ENCODE measurements around the gene NPPB.

NPPB gene

DNA sequence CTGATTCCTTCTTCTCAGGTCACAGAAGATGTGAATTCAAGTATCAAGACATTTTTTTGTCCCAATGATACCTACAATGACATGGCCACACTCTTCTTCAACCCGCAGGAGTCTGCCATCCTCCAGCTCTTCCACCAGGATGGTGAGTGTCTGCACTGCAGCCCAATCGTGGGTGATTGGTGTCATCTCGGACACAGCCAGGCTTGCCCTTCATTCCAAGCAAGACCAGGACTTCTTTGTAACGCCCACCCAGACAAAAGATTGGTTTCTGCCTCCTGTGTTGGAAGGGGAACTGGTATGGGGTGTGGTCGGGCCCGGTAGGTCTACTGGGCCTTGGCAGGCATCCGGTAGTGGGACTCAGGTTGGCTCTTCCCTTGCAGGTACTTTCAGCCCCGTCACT is 25.2 kb downstream of the NPPB start:
- Histone ChIP-seq H3K27me3 (ENCODE audit: insufficient read depth, low read length, poor library complexity) (no peaks in the 10 kb centered on the region), H4K5ac (ENCODE audit: low read length) (no peak overlapping the region), H3K4me2 (ENCODE audit: low read length) (no peak overlapping the region), H3K4me3 (ENCODE audit: low read length) (no peak overlapping the region), H4K8ac (ENCODE audit: low read depth, low read length) (no peak overlapping the region), H3K56ac (ENCODE audit: low read length) (no peak overlapping the region), H3K4ac (ENCODE audit: low read depth, low read length) (no peak overlapping the region), H3K79me1 (ENCODE audit: low read length) (no peaks in the 10 kb centered on the region), H3K23ac (ENCODE audit: low read length) (no peak overlapping the region), H2BK5ac (ENCODE audit: low read length) (no peak overlapping the region), H2BK120ac (ENCODE audit: low read depth, low read length) (no peak overlapping the region), H3K36me3 (ENCODE audit: control insufficient read depth, insufficient read depth, low read length) (peaks cover 19% of the 10 kb centered on the region), H3K9ac (ENCODE audit: low read length) (no peak overlapping the region), H3K79me2 (ENCODE audit: control insufficient read depth, insufficient read depth, low read length) (no peaks in the 10 kb centered on the region), H3K18ac (ENCODE audit: low read length) (no peak overlapping the region), H3K4me1 (ENCODE audit: control insufficient read depth, low read depth, low read length) (no peaks in the 10 kb centered on the region), H2AK5ac (ENCODE audit: low read length) (no peak overlapping the region), H2BK15ac (replicated peaks; ENCODE audit: low read depth) (no peak overlapping the region), H3K27ac (ENCODE audit: low read depth, low read length) (no peak overlapping the region)
- no peak for DNase-seq
- WGBS (ENCODE audit: extremely low coverage, insufficient coverage, low lambda C conversion rate) = no CpG with 5 or more reads among the region's 8 CpGs

DNA sequence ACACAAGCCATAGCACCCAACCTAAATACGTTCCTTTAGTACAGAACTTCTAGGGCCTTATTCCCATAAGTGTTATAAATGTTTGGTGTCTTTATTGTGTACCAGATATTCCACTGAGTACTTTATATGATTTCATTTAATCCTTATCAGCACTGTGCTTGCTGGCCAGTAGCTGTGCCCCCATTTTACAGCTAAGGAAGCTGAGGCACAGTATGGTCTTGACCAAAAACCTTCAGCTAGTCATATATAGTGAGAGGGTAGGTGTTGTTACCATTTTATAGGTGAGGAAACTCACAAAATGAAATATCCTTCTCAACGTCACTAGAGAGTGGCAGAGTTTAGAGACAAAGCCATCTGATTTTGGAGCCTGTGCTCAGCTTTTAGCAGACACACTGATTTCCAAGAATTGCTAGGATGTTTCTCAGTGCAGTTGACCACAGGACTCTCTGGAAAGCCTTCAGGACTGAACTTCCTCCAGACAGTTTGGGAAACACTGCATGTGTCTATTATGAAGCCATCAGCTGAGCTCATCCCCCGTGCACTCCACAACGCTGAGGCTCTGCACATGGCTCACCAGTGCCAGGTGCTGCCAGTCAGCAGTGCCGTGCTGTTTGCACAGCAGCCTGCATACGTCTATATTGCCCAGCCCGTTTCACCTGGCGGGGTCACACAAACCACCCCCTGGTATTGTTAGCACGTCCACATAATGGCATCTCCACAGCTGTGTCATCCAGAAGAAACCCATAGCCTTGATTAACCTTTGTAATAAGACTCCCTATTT is 26.6 kb downstream of the NPPB start:
- Histone ChIP-seq H2BK15ac (replicated peaks; ENCODE audit: low read depth) (no peak overlapping the region), H3K4me3 (ENCODE audit: low read length) (no peak overlapping the region), H4K5ac (ENCODE audit: low read length) (no peak overlapping the region), H3K79me2 (ENCODE audit: control insufficient read depth, insufficient read depth, low read length) (no peaks in the 10 kb centered on the region), H3K27ac (ENCODE audit: low read depth, low read length) (no peak overlapping the region), H3K36me3 (ENCODE audit: control insufficient read depth, insufficient read depth, low read length) (peaks cover 20% of the 10 kb centered on the region), H3K56ac (ENCODE audit: low read length) (no peak overlapping the region), H3K4me2 (ENCODE audit: low read length) (no peak overlapping the region), H3K18ac (ENCODE audit: low read length) (no peak overlapping the region), H3K23ac (ENCODE audit: low read length) (no peak overlapping the region), H3K9ac (ENCODE audit: low read length) (no peak overlapping the region), H2BK5ac (ENCODE audit: low read length) (no peak overlapping the region), H4K8ac (ENCODE audit: low read depth, low read length) (no peak overlapping the region), H3K4ac (ENCODE audit: low read depth, low read length) (no peak overlapping the region), H2AK5ac (ENCODE audit: low read length) (no peak overlapping the region), H2BK120ac (ENCODE audit: low read depth, low read length) (no peak overlapping the region), H3K27me3 (ENCODE audit: insufficient read depth, low read length, poor library complexity) (no peaks in the 10 kb centered on the region), H3K79me1 (ENCODE audit: low read length) (no peaks in the 10 kb centered on the region), H3K4me1 (ENCODE audit: control insufficient read depth, low read depth, low read length) (no peaks in the 10 kb centered on the region)
- no CpG with 5 or more reads among the region's 9 CpGs for WGBS (ENCODE audit: extremely low coverage, insufficient coverage, low lambda C conversion rate)
- DNase-seq = no peak

DNA sequence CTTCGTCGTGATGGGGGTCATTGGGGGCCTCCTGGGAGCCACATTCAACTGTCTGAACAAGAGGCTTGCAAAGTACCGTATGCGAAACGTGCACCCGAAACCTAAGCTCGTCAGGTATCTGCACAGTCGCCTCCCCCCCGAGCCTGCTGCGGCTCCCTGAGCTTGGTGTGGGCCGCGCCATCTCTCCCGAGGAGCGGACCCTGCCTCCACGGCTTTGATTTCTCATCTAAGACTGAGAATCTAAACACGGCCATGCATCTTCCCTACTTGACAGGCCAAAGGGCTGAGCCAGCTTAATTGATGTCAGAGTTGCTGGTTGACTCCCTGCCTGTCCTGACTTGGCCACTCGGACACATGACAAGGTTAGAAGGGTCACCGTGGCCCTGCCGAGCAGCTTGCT is 30.2 kb downstream of the NPPB start:
- no peak overlapping the region for H4K8ac ChIP-seq (ENCODE audit: low read depth, low read length)
- H3K79me2 ChIP-seq (ENCODE audit: control insufficient read depth, insufficient read depth, low read length) = no peaks in the 10 kb centered on the region
- H3K4me2 ChIP-seq (ENCODE audit: low read length) = no peak overlapping the region
- no peak overlapping the region for H2BK120ac ChIP-seq (ENCODE audit: low read depth, low read length)
- no peak overlapping the region for H3K4me3 ChIP-seq (ENCODE audit: low read length)
- no peak overlapping the region for H2AK5ac ChIP-seq (ENCODE audit: low read length)
- H3K36me3 ChIP-seq (ENCODE audit: control insufficient read depth, insufficient read depth, low read length) = peaks cover 15% of the 10 kb centered on the region
- H2BK15ac ChIP-seq (replicated peaks; ENCODE audit: low read depth) = no peak overlapping the region
- WGBS (ENCODE audit: extremely low coverage, insufficient coverage, low lambda C conversion rate) = no CpG with 5 or more reads among the region's 19 CpGs
- no peak overlapping the region for H3K23ac ChIP-seq (ENCODE audit: low read length)
- H3K4me1 ChIP-seq (ENCODE audit: control insufficient read depth, low read depth, low read length) = no peaks in the 10 kb centered on the region
- no peaks in the 10 kb centered on the region for H3K79me1 ChIP-seq (ENCODE audit: low read length)
- no peak for DNase-seq
- H4K5ac ChIP-seq (ENCODE audit: low read length) = no peak overlapping the region
- no peaks in the 10 kb centered on the region for H3K27me3 ChIP-seq (ENCODE audit: insufficient read depth, low read length, poor library complexity)
- no peak overlapping the region for H3K56ac ChIP-seq (ENCODE audit: low read length)
- no peak overlapping the region for H3K9ac ChIP-seq (ENCODE audit: low read length)
- H3K27ac ChIP-seq (ENCODE audit: low read depth, low read length) = no peak overlapping the region
- no peak overlapping the region for H2BK5ac ChIP-seq (ENCODE audit: low read length)
- no peak overlapping the region for H3K18ac ChIP-seq (ENCODE audit: low read length)
- H3K4ac ChIP-seq (ENCODE audit: low read depth, low read length) = no peak overlapping the region

DNA sequence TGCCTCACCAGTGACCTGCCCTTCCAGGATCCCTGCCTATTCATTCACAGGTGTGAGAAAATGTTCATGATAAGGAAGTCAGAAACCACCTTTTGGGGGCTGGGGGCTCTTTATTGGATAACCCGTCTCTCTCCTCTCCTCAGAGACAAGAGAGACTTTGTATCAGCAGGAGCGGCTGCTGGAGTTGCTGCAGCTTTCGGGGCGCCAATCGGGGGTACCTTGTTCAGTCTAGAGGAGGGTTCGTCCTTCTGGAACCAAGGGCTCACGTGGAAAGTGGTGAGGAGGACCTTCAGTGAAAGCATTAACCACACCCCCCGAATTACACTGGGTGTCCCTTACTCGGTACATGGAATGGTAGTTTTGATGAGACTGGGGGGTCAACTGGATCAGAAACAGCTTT is 31.8 kb downstream of the NPPB start:
- Histone ChIP-seq H3K9ac (ENCODE audit: low read length) (no peak overlapping the region), H3K18ac (ENCODE audit: low read length) (no peak overlapping the region), H2BK15ac (replicated peaks; ENCODE audit: low read depth) (no peak overlapping the region), H2BK5ac (ENCODE audit: low read length) (no peak overlapping the region), H3K4ac (ENCODE audit: low read depth, low read length) (no peak overlapping the region), H3K4me2 (ENCODE audit: low read length) (no peak overlapping the region), H3K4me1 (ENCODE audit: control insufficient read depth, low read depth, low read length) (no peaks in the 10 kb centered on the region), H3K27me3 (ENCODE audit: insufficient read depth, low read length, poor library complexity) (no peaks in the 10 kb centered on the region), H3K79me2 (ENCODE audit: control insufficient read depth, insufficient read depth, low read length) (no peaks in the 10 kb centered on the region), H3K4me3 (ENCODE audit: low read length) (no peak overlapping the region), H4K5ac (ENCODE audit: low read length) (no peak overlapping the region), H3K27ac (ENCODE audit: low read depth, low read length) (no peak overlapping the region), H4K8ac (ENCODE audit: low read depth, low read length) (no peak overlapping the region), H2AK5ac (ENCODE audit: low read length) (no peak overlapping the region), H3K36me3 (ENCODE audit: control insufficient read depth, insufficient read depth, low read length) (peaks cover 11% of the 10 kb centered on the region), H3K23ac (ENCODE audit: low read length) (no peak overlapping the region), H3K79me1 (ENCODE audit: low read length) (no peaks in the 10 kb centered on the region), H3K56ac (ENCODE audit: low read length) (no peak overlapping the region), H2BK120ac (ENCODE audit: low read depth, low read length) (no peak overlapping the region)
- WGBS (ENCODE audit: extremely low coverage, insufficient coverage, low lambda C conversion rate) = no CpG with 5 or more reads among the region's 9 CpGs
- no peak for DNase-seq

DNA sequence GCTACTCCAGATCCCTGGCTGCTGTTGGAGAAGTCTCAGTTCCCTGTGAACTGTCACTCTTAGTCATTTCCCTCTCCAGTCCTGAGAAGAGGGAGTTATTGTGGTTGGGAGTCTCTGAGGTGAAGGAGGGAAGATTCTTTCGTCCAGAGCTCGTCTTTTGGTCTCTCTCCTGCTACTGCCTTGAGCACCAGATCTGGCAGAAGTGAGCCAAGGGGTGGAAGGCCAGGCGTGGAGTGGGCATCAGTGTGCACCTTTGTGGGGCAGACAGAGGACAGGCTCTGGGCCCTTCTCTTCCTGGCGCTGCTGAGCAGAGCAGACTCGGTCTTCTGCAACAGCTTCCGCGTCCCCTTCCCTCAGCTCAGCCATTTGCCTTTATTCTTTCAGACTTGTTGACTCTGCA is 33.6 kb downstream of the NPPB start:
- H3K56ac ChIP-seq (ENCODE audit: low read length) = no peak overlapping the region
- no peak overlapping the region for H2AK5ac ChIP-seq (ENCODE audit: low read length)
- H2BK5ac ChIP-seq (ENCODE audit: low read length) = no peak overlapping the region
- no peaks in the 10 kb centered on the region for H3K79me1 ChIP-seq (ENCODE audit: low read length)
- H3K79me2 ChIP-seq (ENCODE audit: control insufficient read depth, insufficient read depth, low read length) = no peaks in the 10 kb centered on the region
- H4K8ac ChIP-seq (ENCODE audit: low read depth, low read length) = no peak overlapping the region
- no peaks in the 10 kb centered on the region for H3K27me3 ChIP-seq (ENCODE audit: insufficient read depth, low read length, poor library complexity)
- no peak overlapping the region for H2BK120ac ChIP-seq (ENCODE audit: low read depth, low read length)
- no peak overlapping the region for H2BK15ac ChIP-seq (replicated peaks; ENCODE audit: low read depth)
- no peaks in the 10 kb centered on the region for H3K4me1 ChIP-seq (ENCODE audit: control insufficient read depth, low read depth, low read length)
- no CpG with 5 or more reads among the region's 7 CpGs for WGBS (ENCODE audit: extremely low coverage, insufficient coverage, low lambda C conversion rate)
- no peak overlapping the region for H3K4ac ChIP-seq (ENCODE audit: low read depth, low read length)
- DNase-seq = no peak
- no peak overlapping the region for H3K23ac ChIP-seq (ENCODE audit: low read length)
- H3K4me2 ChIP-seq (ENCODE audit: low read length) = no peak overlapping the region
- H3K4me3 ChIP-seq (ENCODE audit: low read length) = no peak overlapping the region
- H4K5ac ChIP-seq (ENCODE audit: low read length) = no peak overlapping the region
- no peak overlapping the region for H3K18ac ChIP-seq (ENCODE audit: low read length)
- H3K36me3 ChIP-seq (ENCODE audit: control insufficient read depth, insufficient read depth, low read length) = peaks cover 10% of the 10 kb centered on the region
- no peak overlapping the region for H3K27ac ChIP-seq (ENCODE audit: low read depth, low read length)
- H3K9ac ChIP-seq (ENCODE audit: low read length) = no peak overlapping the region
